Ovary (tissue), 3 donors: ENCODE results near the gene SPATA2.

ENCODE experiments used
- CTCF ChIP-seq, 3 donors: fragments of 450-650 bp in 2 of 3; fragments of 200-600 bp in 1 of 3; IDR thresholded peaks; one replicate each; pipeline versions ENCODE4 v1.5.1 to v1.8.0; 2016 to 2022; ENCODE audit warnings: antibody characterized with exemption in 3 of 3, mild to moderate bottlenecking in 1 of 3
- POLR2A ChIP-seq: fragments of 450-650 bp; IDR thresholded peaks from one replicate; pipeline ENCODE4 v1.6.1; 2017; ENCODE audit warnings: antibody characterized with exemption, mild to moderate bottlenecking, moderate library complexity
- donor health status: DM: no; HTN: no; CAD: no.

- TF ChIP-seq CTCF (IDR thresholded peaks at IDR 0.05) (no peak), POLR2A (no peak)
Observed at GRCh38 chr20:49937027-49937929, 21.9 kb upstream of the SPATA2 start.
